ENCODE measurements around the gene ST6GALNAC4. TPM values are rescaled to one million over a fixed set of nuclear protein-coding genes. Genes with fewer than 3 reads are reported as not detected.
A peak's percentile ranks its signal among the peaks of the same experiment; 100 is the strongest.

Gene ST6GALNAC4
- total RNA-seq, 1 experiment from 2014 or later: 7.4 TPM

DNA sequence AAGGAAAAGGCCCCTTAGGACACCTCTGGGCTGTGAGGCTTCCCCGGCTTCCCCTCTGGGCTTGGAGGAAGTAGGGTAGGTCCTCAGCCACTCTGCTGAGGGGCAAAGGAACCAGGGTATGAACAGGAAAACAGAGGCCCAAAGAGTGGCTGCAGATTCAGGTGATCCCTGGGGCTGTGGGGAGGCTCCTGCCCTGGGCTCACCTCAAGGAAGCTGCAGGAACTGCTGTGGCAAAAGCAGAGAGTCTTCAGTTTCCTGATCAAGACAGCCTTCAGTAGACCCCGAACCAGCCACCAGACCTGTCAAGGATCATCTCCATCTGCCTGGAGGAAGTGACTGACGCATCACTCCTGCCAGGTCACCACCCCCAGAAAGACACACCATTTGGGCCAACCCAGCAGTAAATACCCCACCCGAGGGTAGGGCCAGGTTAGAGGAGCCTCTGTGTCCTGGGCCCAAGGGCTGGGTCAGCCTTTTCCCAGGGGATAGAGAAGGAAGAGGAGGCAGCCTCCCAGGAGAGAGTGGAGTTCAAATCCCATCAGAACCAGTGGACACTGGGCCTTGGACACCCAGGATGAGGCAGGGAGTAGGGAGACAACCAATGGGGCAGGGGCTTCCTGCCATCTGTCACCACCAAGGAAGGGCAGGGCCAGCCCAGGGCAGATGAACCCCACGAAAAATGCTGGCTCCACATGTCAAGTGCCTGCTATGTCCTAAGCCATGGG lies 11.7 kb downstream of the ST6GALNAC4 start:
- in situ Hi-C loops (cut with HindIII; ENCODE audit: low pct_unique_long_range_greater_than_20kb, low sequenced_read_pairs): no loop called here
- no peak for DNase-seq (ENCODE audit: low read depth, low spot score)

DNA sequence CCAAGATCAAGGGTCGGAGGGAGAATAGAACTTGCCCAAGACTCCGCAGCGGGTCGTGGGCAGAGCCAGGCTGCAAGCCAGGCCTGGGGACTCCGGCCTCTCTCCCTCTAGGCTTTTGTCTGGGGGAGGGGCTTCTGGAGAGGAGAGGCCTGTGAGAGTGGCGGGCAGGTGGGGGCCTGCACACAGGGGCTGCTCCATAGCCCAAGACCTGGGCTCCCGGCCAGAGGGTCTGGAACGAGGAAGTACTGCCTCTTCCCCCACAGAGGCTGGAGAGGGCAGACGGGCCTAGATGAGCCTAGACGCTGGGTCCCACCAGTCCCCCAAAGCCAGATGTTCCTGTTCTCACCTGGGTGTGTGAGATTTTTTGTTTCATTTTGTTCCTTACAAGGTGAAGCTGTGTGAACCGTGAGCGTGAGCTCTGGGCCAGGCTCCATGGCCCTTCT lies 12.3 kb downstream of the ST6GALNAC4 start:
- in situ Hi-C loops (cut with HindIII; ENCODE audit: low pct_unique_long_range_greater_than_20kb, low sequenced_read_pairs): no loop called here
- DNase-seq (ENCODE audit: low read depth, low spot score): no peak

DNA sequence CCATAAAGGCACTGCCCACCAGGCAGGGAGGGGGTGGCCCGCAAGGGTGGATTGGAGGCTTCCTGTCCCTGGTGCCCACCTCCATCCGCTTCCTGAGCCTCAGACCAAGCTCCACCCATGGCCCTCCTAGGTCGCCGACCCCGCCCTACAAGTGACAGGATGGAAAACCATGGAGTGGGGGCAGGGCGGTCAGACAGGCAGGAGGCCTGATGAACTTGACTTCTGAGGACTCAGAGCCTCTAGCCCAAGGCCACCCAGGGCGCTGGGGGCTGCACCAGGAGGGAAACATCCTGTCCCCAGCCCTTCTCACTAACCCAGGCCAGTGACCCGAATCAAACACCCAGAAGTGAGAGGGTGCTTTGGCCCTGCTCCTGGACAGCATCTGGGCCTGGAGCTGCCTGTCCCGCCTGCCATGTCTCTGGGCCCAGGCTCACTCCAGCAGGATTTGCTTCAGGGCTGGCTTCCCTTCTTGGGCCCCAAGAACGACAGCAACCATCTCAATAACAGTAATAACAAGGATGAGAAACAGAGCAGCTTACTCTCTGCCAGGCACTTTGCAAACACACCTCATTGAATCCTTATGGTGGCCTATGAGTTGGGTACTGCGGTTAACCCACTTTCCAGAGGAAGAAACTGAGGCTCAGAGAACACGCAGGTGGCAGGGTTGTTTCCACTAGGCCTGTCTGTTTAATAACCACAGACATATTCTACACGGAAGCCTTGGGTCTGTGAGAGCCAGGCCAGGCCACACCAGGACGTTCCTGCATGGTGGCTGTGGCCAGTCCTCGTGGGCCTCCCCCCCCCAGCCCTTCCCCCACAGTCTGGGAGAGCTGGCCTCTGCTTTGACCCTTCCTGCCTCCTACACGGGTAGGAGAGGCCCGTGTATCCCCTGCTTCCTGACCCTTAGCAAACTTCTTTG lies 13.0 kb downstream of the ST6GALNAC4 start:
- no peak for DNase-seq (ENCODE audit: low read depth, low spot score)
- in situ Hi-C loops (cut with HindIII; ENCODE audit: low pct_unique_long_range_greater_than_20kb, low sequenced_read_pairs): no loop called here

DNA sequence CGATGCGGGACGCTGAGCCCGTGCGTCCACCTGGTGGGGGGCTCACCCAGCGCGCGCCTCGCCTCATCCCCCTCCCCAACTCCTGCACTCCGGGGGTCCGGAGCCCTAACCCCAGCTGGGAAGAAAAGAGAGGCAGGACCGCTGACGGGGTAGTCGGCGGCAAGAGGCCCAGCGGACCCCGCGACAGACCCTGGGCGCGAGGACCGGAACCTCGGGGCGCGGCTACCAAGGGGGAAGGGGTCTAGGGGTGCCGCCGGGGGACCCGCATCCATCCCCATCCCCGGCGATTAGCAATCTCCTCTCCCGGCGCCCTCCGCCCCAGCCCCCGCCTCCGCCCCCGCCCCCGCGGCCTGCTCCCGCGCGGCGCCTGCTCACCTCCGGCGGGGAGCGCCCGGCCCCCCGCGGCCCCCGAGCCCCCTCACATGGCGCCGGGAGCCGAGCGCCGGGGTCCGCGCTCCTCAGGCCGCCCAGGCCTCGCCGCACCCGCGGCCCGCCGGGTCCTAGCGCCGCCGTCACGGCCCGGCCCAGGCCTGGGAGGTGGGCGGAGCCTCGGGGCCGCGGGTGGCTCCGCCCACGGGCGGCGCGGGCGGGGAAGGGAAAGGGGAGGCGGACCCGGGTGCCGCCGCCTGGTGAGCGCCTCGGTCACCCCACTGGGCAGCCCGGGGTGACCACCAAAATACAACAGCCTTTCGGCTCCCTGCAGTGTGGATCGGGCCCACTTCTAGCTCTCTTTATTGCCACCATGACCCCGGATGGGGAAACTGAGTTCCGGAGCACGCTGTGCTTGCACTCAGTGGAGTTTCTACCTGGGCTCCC lies 17.5 kb downstream of the ST6GALNAC4 start, which contains the start of gene ST6GALNAC6:
Gene ST6GALNAC6 (minus strand): TSS at position 476 of the 816 bp plus-strand sequence. CDS start 1,622 bp downstream, outside the sequence.
- peak; percentile 57 for DNase-seq (ENCODE audit: low read depth, low spot score)
- in situ Hi-C loops (cut with HindIII; ENCODE audit: low pct_unique_long_range_greater_than_20kb, low sequenced_read_pairs): no loop called here

DNA sequence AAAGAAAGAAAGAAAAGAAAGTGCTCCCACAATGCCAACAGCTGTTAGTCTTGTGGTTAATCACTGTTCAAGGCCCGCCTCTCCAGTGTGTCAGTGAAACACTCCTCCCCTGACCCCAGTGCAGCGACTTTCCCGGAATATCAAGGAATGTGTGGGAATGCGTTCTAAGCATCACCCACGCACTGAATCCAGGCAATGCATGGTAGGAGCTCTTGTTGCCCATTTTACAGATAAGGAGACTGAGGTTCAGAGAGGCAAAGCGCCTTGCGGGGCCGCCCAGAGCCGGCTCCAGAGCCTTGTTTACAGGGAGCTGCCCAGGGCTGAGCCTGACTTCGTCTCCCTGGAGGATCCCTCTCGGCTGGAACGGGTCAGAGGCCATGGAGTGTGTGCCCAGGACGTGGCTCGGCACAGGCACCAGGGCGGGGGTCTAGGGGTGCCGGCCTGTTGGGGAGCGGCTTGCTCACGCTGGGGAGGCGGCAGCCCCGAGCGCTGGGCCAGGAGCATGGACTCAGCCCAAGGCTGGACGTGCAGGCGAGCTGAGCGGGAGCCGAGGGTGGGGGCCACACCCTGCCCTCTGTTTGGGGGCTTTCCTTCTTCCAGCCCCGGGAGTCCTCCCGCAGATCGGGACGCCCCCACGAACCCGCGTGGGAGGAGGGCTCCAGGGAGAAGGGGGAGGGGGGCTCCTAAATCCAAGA lies 18.3 kb downstream of the ST6GALNAC4 start:
- in situ Hi-C loops (cut with HindIII; ENCODE audit: low pct_unique_long_range_greater_than_20kb, low sequenced_read_pairs): no loop called here
- no peak for DNase-seq (ENCODE audit: low read depth, low spot score)

DNA sequence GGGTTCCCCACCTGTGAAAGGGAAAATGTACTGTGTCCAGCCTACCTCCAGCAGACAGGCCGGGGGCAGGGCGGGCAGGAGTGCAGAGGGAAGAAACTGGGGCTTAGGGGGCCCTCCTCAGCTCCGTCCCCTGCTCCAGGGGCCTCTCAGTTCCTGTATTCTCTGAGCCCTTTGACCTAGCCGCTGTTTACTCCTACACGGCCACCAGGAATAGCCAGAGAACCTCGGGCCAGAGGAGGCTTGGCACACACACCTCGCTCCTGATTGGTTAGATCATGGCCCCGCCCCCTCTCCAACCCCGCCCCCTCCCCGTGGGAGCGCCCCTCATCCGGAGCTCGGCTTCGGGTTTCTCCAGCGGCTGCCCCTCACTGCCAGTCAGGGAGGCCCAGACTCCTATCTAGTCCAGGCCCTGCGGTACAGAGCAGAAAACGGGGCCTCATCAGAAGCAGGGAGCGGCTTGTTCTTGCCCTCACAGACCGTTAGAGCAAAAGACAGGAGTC lies 19.6 kb downstream of the ST6GALNAC4 start:
- no peak for DNase-seq (ENCODE audit: low read depth, low spot score)
- in situ Hi-C loops (cut with HindIII; ENCODE audit: low pct_unique_long_range_greater_than_20kb, low sequenced_read_pairs): no loop called here

DNA sequence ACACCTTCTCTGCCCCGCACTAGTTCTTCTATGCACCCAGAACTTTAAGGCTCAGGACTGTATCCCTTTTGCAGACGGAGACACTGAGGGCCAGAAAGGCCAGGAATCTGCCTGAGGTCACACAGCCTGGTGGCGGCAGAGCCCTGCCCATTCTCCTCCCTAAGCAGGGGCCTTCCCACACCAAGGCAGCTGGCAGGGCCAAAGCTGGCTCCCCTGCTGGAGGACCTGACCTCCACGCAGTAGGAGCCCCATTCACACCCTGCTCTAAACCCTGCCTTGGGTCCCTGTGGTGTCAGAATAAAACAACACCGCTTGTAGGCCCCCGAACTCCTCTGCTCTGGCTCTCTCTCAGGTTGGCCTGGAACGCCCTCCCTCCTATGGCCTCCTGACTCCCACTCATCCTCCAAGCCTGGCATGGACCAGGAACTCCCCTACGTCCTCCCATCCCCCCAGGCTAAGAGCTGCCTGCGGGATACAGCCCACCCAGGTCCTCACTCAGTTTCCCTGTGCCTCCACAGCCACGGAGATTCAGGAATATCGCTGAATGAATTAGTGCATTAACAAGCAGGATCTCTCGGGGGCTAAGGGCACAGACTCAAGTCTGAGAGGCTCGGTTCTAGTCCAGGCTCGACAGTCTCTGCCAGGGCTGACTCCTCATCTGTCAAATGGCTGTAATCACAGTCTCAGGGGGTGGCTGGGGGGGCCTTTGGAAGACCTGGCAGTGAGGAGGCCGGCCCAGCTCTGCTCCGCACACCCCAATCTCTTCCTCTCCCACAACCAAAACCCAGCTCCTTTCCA lies 20.2 kb downstream of the ST6GALNAC4 start:
- no peak for DNase-seq (ENCODE audit: low read depth, low spot score)
- in situ Hi-C loops (cut with HindIII; ENCODE audit: low pct_unique_long_range_greater_than_20kb, low sequenced_read_pairs): no loop called here

DNA sequence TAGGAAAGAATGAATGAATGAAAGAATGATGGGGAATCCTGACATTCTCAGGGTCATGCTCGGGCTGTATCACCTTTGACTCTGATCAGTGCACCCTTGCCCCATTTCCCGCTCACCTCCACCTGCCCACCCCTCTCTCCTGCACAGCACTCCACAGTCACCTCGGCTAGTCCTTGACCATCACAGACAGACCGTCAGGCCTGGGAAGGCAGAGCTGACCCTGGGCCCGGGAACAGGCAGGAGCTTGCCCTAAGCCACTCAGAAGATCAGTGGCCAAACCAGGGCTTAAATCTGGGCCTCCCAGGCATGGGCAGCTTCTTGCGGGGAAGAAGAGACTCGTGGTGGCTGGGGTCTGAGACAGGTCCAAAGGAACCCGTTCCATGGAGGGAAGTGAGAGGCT lies 21.0 kb downstream of the ST6GALNAC4 start:
- in situ Hi-C loops (cut with HindIII; ENCODE audit: low pct_unique_long_range_greater_than_20kb, low sequenced_read_pairs): no loop called here
- DNase-seq (ENCODE audit: low read depth, low spot score): no peak

DNA sequence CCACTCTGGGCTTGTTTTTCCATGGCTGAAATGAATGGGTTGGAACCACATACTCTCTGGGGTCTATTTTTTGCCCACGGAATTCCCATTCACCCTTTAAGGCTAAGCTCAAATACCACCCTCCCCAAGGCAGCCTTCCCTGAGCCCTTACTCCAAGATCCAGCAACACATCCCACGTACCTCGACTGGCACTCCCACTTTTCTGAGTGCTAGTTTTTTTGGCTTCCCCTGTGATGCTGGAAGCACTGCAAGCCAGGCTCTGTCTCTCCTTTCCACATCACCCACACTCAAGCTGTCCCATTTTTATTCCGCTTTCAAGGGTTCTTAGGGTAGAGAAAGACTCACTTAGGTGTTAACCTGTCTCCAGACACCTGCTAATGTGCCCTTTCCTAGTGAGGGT lies 23.4 kb downstream of the ST6GALNAC4 start:
- no peak for DNase-seq (ENCODE audit: low read depth, low spot score)
- in situ Hi-C loops (cut with HindIII; ENCODE audit: low pct_unique_long_range_greater_than_20kb, low sequenced_read_pairs): no loop called here

DNA sequence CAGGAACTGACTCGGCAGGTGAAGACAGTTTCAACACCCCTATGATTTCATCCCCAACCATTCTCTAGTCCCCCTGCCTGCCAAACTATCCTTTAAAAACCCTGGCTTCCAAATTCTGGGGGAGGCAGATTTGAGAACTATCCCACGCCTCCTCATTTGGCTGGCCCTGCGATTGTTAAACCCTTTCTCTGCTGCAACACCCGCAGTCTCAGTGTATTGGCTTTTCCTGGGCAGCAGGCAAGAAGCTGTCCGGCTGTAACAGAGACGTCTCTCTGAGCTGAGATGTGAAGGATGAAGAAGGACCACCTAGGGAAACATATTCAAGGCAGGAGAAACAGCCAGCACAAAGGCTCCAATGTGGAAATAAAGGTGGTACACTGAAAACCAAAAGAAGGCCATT lies 24.0 kb downstream of the ST6GALNAC4 start:
- DNase-seq (ENCODE audit: low read depth, low spot score): no peak
- in situ Hi-C loops (cut with HindIII; ENCODE audit: low pct_unique_long_range_greater_than_20kb, low sequenced_read_pairs): no loop called here

DNA sequence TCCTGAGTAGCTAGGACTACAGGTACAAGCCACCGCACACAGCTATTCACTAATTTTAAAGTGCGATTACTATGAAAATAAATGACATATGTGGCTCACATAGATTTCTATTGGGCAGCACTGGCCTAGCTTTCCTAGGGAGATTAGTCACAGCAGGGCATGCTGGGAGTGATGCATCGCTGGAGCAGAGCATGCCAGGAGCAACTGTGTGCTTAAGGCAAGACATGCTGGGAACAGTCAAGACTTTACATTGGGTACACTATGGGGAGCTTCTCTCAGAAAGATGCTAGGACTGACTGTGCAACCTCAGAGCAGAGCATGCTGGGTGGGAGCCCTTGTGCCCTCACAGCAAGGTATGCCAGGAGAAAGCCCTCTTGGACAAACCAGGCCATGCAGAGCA lies 26.8 kb downstream of the ST6GALNAC4 start:
- in situ Hi-C loops (cut with HindIII; ENCODE audit: low pct_unique_long_range_greater_than_20kb, low sequenced_read_pairs): no loop called here

DNA sequence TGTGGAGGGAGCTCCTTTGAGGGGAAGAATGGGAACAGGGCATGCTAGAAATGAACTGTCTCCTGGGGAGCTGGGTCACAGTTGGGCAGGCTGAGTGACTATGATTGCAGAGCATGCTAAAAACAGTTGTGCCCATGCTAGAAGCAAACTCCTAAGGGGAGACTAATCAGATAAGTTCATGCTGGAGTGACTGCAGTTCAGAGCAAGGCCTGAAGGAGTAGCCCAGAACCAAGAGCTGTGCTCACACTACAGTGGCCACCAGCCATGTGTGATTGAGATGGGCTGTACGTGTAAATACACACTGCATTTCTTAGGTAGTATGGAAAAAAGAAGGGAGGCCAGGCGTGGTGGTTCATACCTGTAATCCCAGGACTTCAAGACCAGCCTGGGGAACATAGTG lies 29.0 kb downstream of the ST6GALNAC4 start:
- in situ Hi-C loops (cut with HindIII; ENCODE audit: low pct_unique_long_range_greater_than_20kb, low sequenced_read_pairs): no loop called here
- peak; percentile 38 for DNase-seq (ENCODE audit: low read depth, low spot score)

More for the DNA sequence above, 26.8 kb downstream of the ST6GALNAC4 start:
- no peak for DNase-seq (ENCODE audit: low read depth, low spot score)

DNA sequence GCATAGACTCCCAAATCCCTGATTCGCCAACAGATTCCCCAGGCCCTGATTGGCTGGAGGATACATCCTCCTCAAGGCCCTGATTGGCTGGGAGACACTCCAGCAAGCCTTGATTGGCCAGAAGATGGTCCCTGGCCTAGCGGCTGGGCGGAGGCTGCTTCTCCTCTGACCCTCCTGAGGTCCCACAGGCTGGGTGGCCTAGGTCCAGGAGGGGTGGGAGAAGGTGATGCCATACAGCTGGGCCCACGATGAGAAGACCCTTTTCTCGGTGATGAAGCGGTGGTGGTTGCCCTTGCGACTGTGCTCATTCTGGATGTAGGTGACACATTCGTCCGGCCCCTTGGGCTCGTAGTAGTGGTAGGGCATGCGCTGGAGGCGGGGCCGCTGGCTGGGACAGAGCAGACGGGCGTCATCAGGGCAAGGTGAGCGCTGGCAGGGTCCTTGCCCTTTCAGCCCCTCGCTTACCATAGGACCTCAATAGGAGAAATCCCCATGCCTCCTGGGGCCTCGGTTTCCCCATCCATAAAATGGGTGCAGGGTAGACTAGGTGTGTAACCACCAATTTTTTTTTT lies 30.4 kb downstream of the ST6GALNAC4 start:
- in situ Hi-C loops (cut with HindIII; ENCODE audit: low pct_unique_long_range_greater_than_20kb, low sequenced_read_pairs): no loop called here
- no peak for DNase-seq (ENCODE audit: low read depth, low spot score)

DNA sequence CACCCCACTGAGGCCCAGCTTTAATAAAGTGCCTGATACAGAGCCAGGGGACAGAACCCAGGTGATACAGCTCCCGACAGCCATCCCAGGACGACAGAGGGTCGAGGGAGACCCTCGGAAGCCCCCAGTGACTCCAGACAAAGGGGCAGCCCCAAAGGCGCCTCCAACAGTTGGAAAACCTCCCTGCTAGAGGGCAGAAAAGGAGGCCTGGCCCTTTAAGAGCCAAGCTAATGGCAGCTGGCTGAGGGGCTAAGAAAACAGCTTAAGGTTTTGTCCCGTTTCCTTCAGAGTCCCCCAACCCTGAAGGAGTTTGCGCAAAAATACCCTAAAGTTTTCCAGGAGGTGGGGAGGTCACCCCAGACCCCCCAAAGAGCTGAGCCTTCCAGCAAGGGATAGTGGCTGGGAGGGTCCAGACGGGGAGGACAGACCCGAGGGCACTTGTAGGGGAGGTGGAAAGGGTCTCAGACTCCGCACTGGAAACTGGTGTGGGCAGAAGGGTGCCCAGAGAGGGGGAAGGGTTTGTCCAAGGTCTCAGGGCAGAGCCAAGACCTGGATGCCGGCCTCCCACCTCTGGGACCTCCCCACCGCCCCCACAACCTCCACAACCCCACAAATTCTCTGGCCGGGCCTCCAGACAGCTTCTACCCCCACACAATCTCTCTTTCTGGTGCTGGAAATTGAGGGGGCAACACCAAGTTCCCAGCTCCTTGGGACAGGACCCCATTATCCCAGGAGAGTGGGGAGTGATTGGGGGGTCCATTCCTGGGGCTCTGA lies 31.1 kb downstream of the ST6GALNAC4 start:
- DNase-seq (ENCODE audit: low read depth, low spot score): no peak
- in situ Hi-C loops (cut with HindIII; ENCODE audit: low pct_unique_long_range_greater_than_20kb, low sequenced_read_pairs): no loop called here

DNA sequence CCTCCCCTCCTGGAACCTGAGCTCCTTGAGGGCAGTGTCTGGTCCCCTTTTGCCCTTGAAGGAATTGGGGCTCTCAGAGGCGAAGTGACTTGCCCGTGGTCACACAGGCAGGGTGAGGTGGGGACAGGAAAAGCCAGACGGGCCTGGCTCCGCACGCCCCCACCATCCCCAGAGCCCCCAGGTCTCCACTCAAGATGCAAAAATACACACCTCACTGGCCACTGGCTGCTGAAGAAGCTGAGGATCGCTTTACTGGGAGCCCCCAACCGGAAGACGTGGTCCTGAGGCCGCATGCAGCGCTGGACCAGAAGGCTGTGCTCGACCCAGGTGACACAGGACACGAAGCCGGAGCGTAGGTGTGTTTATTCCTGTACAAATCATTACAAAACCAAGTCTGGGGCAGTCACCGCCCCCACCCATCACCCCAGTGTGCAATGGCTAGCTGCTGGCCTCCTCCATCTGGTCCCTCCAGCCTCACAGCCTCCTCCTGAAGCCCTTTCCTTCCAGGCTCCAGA lies 31.8 kb downstream of the ST6GALNAC4 start:
- in situ Hi-C loops (cut with HindIII; ENCODE audit: low pct_unique_long_range_greater_than_20kb, low sequenced_read_pairs): no loop called here
- DNase-seq (ENCODE audit: low read depth, low spot score): no peak
